GM04503 (cell line): ENCODE results near the gene LRP2BP.
"Not testable (repeated sequence)": the region's sequence is repeated elsewhere in the genome, so short reads cannot be mapped to it uniquely, and the experiment has no call there.

Experiments used
- DNase-seq: peaks from one replicate; pipeline ENCODE4 v3.0.0-alpha.2; 2012; ENCODE audit warnings: low read depth

LRP2BP gene

DNA sequence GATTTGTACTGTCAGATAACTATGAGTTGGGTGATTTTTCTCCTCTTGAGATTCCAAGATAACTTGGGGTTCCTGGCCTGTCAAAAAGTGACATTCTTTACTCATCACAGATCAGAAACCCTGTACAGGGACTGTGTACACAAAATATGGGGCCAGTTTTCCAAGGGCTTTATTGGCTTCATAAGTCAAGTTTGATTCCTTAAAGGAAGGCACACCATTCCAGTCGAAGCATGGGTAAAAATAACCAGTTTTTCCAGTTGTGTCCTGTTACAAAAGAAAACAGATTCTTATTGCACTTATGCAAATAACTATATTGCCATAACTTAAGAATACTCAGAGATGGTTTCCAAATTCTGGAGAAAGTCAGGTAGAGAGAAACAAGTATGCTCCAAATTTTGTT is 70.0 kb downstream of the LRP2BP start:
- DNase-seq = not testable (repeated sequence)

DNA sequence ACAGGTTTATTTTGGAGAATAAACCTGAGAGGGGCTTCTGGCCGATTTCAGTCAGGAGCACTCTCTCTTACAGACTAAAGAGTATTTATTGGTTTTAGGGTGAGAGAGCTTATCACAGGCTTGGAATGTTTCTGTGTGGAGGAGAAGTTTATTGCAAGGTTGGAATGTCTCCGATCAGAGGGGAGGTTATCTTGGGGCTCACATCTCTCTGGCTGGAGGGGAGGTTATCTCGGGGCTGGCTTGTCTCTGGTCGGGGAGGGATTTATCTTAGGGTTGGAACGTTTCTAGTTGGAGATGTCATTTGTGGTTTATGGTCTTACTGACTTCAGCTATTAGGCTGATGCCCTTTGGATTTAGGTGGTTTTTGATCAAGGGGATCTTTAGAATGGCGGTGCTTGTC is 71.4 kb downstream of the LRP2BP start:
- not testable (repeated sequence) for DNase-seq

DNA sequence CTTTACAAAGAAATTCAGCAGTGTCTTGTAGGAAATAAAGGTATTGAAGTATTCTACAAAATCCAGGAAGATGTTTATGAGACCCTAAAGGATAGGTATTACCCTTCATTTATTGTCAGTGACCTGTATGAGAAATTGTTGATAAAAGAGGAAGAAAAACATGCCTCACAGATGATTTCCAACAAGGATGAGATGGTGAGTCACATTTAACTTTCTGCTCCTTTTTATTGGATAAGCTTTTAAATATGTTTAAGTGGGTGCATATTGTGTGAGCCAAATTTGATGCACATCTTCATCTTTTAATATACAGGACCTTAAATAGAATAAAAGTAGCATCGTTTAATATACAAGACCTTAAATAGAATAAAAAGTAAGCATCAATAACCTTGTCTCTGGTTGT is 72.1 kb downstream of the LRP2BP start:
- DNase-seq = no peak

DNA sequence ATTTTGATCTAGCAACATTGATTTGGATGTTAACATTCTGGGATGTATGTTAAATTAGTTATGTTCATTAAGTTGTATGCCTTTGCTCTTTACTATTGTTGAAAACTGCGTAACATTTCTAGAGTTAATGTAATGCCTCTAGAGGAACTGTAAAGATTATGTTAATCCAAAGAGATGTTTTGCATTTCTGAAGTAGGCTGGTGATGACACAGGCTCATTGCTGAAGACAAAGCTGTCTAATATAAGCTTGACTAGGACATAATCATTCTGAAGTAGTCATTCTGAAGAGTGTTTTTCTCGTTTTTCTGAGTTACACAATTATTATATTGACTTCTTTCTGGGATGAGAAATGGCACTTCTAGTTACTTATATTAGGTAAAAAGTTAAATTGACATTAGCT is 72.9 kb downstream of the LRP2BP start:
- no peak for DNase-seq

DNA sequence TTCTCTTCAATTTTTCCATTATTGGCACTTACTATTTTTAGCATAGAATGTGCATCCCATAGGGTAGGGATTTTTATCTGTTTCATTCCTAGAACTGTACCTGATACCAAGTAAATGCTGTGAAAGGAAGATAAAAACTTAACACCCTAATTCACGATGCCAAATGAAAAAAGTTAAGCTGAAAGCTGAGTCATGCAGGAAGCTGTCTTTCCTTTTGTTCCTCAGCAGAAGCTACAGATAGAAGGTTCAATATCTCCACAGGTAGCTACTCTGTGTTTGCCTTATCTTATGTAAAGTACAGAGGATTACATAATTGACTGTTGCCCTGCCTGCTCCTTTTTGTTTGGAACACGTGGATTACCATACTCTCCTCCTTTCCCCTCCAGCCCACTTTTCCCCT is 77.0 kb downstream of the LRP2BP start:
- DNase-seq = no peak

DNA sequence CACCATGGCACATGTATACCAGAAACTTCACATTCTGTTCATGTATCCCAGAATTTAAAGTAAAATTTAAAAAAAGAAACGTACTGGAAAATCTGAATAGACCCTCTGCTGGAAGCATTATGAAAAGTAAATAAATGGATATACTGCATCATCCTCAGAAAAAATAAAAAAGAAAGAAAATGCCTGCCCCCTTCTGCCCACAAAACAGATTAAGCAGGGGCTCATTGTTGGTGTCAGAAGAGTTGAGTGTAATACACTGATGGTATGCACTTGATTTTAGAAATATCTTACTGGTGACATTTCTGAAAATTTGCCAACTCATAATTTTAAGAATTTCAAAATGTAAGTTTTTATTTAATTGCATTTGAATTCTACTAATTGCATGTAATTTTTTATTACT is 77.8 kb downstream of the LRP2BP start:
- DNase-seq = no peak

DNA sequence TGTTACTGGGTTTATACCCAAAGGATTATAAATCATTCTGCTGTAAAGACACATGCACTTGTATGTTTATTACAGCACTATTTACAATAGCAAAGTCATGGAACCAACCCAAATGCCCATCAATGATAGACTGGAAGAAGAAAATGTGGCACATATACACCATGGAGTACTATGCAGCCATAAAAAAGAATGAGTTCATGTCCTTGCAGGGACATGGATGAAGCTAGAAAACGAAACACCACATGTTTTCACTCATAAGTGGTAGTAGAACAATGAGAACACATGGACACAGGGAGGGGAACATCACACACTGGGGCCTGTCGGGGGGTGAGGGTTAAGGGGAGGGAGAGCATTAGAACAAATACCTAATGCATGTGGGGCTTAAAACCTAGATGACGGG is 78.3 kb downstream of the LRP2BP start:
- not testable (repeated sequence) for DNase-seq
